Inflammatory macrophage (primary cell): ENCODE results near the gene AKNA.

Experiments used
- DNase-seq, 2 donors: peaks; one replicate each; pipeline ENCODE4 v3.0.0-alpha.2; 2020 to 2022

The AKNA gene

DNA sequence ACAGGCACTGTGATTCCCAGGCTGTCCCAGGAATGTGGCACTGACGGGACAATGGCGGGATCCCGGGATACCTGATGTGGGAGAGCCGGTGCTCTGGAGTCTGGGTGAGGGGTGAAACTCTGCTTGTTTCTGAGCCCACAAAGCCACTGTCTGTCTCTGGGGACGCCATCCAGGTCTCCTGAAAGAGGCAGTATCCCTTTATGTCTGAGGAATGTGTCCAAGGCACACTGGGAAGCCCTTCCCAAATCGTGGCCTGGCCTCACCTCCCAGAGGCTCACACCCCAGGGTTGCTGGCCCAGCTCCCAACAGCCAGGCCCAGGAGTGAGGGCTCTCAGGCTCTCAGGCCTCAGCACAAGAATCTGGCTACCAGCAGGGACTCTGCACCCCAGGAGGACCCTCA lies 31.0 kb downstream of the AKNA start:
- no peak for DNase-seq

GRCh38 chr9:114355821-114356220 lies 32.0 kb downstream of the AKNA start:
- DNase-seq = no peak

DNA sequence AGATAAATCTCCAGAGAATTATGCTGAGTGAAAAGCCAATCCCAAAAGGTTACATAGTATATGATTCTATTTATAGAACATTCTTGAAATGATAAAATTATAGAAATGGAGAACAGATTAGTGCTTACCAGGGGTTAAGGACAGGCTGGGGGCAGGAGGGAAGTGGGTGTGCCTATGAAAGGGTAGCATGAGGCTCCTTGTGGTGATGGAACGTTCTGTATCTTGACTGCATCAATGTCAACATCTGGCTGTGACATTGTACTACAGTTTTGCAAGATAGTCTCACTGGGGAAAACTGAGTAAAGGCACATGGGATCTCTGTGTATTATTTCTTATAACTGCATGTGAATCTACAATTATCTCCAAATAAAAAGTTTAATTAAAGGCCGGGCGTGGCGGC lies 35.9 kb downstream of the AKNA start:
- peak; percentile 58 to 59 for DNase-seq

DNA sequence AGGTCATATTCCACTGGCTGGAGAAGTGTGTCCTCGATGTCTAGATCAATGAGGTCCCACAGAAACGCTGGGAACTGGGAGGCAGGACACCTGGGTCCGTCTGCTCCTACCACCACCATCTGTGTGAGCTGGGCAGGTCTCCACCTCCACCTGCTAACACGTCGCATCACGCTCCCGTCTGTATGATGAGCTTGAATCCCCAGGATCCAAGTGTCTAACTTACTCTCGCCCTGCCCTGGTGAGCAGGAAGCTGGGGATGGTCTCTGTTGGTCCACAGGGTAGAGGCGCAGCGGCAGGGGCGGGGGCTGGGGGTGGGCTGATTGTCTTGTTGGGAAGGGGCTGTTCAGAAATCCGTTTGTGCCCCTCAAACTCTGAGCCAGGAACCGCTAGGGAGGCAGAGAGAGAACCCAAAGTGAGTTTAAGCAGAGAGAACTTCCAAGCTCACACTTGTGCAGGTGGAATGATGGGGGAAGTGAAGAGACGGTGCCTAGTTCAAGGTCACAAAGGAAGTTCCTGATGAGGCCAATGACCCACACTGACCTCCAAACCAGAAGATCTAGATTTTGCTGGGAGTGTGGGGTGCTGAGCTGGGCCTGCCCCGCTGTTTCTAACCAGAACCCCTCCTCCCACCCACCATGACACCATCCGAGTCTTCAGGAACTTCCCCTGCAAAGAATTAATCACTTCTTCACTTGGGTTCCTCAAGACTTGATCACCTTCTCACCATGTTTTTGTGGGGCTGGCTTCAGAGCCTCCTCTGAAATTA lies 37.0 kb downstream of the AKNA start:
- DNase-seq = peak; percentile 50 to 81

- no peak for DNase-seq
Observed at GRCh38 chr9:114349713-114350480, 37.9 kb downstream of the AKNA start.

GRCh38 chr9:114348906-114349482 lies 38.8 kb downstream of the AKNA start:
- peak; percentile 97 to 100 for DNase-seq

DNA sequence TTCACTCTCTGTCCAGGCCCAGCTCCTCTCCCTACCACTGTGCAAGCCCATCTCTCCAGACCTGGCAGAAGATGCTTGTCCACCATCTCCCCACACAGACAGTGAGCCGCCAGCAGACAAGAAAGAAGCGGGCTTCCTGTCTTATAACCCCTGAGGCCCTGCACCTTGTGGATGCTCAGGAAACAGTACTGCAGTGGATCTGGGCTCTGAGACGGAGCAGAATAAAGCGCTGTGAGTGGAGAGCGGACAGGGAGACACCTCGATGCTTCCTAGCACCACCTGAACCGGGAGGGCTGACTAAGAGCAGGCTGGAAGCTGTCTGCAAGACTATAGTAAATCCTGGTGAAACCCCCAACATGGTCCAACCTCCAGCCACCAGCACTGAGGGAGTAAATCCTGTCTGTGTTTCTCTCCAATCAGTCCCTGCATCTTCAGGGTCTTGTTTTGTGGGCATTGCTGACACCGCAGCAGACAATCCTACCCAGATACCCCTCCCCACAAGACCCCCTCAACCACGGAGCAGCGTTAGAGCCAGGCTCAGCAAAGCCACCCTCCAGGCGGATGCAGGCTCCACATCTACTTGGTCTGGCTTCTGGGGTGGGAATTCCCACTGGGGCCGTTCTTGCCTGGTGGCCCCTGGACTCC lies 39.4 kb downstream of the AKNA start:
- no peak for DNase-seq

DNA sequence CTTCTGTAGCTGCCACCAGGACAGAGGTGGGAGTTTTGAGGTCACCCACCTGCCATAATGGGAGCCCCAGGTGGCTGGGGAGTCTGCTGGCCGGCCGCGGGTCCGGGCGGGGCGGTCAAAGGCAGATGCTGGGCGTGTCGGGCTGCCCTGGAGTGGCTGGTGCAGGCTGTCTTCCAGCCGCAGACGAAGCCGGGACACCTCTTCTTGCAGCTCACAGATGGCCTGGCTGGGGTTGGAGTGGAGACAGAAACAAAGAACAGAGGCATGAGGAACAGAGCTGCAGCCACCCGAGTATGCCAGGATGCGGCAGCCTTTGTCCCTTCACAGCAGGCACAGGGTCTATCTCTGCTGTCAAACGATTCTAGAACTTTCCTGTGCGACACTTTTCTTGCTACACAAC lies 40.1 kb downstream of the AKNA start:
- no peak for DNase-seq

DNA sequence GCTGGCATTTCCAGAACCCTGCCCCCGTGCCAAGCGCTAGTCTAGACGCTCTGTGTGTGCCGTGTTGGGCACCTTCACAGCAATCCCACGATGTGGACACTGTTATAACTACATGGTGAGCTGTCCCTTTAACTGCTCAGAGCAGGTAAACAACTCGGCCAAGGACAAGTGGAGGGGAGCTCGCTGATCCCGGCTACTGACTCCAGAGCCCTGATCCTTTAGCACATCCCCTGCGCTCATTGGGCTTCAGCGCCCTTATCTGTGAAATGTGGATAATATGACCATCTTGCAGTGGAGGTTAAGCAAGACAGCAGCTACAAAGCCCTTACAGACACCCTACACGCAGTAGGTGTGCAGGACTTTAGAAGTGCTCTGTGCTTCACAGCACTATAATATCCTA lies 41.6 kb downstream of the AKNA start:
- no peak for DNase-seq

GRCh38 chr9:114345493-114346065 lies 42.2 kb downstream of the AKNA start:
- DNase-seq = no peak

DNA sequence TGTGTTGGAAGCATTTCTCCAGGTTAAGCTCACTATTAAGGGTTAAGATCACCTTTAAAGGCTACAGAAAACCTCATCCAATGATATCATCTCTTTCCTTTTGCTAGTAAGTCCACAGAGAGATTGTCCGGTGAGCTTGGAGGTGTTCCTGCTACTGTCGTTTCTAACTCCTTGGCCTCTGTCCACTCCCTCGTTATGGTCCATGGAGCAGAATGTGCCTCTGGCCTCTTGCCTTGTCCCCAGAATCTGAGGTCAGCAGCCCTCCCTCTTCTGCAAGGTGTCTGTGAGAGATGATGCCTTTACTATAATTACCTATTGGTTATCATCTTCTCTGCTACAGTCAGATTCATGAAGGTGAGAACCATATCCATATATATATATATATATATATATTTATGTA lies 43.1 kb downstream of the AKNA start:
- DNase-seq = no peak

DNA sequence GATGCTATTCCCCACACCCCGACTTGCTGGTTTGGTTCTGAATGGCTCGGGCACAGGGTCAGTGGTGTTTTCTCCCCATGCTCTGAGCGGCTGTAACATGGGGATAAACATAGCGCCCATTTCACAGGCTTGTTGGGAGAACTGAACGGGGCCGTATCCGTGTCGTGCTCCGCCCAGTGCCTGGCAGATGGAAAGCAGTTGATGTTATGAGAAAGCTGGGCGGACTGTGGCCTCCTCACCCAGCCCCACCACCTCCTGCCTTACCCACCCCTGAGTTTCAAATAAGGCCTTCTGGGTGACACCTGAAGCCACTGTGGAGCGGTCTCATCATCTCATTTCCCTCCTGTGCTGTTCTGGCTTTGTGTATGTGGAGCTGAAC lies 43.6 kb downstream of the AKNA start:
- no peak for DNase-seq

DNA sequence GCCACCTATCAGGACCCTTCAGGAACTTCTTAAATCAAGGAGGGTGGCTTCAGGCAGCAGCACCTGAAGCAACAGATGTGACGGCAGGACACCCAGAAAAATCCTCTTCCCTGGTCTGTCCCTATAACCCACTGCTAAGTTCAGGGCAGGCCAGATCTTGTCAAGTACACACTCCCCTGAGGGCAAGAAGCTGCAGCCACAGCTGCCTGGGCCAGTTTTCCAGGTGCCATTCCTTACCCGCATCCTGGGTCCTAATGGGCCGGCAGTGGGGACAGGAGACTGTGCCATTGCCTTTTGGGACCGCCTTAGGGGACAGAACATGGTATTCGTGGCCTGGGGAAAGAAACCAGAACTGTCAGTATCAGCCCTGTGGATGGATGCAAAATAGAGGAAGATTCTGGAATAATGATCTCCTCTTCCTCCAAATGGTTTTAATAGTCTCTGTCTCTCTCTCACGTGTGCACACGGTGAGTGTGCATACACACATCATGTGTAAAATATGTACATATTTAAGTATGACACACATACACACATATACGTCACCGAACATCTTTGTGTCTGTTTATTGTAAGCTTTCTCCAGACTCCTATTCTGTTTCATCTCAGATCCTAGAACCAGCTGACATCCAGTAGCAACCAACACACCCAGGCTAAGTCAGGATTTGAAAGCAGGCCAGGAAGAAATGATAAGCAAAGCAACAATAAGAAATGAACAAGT lies 44.2 kb downstream of the AKNA start:
- DNase-seq = no peak

DNA sequence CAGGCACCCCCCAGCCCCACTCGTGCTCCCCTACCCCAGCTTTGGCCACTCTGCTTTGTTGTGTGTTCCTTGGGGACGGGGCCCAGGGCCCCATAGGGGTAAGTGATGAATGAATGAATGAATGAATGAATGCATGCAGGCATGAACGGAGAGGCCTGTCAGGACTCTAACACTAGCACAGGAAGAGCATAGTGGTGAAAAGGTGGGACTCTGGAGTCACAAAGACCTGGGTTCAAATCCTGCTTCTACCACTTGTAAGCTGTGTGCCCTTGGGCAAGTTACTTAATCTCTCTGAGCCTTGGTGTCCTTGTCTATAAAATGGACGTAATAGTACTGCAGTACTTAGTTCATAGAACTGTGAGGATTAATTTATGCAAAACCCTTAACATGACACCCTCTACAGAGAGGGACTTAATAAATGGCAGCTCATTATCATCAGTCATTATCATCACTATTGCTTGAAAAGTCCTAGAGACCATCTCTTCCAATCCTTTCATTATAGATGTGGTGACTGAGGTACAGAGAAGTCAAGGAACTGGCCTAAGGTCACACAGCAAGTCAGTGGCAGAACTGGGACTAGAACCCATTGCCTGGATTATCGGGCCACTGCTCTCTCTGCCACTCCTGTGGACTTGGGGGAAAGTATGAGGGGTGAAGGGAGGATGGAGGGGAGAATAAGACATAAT lies 44.9 kb downstream of the AKNA start:
- DNase-seq = no peak

GRCh38 chr9:114341991-114342390 lies 45.8 kb downstream of the AKNA start:
- no peak for DNase-seq

DNA sequence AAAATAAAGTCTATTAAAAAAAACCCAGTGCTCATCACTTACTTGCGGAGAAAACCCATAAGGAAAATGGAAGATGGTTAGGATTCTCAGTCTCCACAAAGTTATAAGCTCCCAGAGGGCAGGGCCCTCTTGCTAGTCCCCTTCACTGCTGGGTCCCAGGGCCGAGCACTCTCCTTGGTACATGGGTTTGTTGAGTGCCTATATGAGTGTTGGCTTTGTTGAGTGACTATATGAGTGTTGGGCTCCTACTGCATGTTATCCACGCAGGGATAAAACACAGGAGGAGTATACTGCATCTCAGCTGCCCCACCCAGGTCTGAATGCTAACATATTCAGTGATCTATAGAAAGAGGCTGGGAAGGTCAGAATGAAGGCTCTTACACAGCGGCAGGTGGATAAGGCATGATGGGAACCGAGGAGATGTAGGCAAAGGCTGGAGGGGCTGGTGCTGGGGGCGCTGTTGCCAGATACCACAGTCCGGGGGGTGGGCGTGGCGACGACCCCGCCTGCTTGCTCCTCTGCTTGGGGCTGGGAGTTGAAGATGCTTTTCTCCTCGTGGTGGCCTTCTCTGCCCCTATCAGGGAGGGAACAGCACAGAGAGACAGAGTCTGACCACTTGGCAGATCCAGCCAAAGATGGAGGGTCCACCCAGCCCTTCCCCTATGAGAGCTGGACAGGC lies 46.5 kb downstream of the AKNA start:
- DNase-seq = no peak

DNA sequence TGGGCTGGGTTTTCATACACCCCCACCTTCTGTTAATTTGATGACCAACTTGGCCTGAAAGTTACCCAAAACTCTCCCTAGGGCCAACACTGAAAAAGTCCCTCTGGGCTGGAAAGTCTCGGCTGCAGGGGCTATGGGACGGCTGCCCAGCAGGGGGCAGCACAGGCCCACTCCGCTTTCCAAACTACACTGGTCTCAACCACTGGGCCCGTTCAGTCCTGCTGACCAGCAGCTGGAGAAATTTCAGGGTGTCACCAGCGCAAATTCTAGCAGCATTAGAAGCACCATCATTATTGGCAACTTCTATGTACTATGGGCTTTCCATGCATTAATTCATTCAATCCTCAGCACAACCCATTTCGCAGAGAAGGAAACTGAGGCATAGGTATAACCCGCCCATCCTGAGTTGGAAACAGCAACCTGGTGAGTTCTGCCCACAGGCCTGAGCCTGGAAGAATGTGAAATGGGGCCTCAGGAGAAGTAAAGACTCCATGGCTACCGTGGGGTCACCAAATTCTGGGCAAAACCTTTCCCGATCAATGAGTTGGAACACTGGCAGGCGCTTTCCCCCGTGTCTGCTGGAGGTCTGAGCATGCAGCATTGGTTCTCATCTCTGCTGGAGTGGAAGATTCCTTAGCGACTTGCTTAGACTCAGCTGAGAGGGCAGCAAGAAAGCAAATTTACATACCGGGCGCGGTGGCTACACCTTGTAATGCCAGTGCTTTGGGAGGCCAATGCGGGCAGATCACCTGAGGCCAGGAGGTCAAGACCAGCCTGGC lies 48.5 kb downstream of the AKNA start:
- peak; percentile 66 to 70 for DNase-seq

- DNase-seq = no peak
Observed at GRCh38 chr9:114338187-114338586, 49.6 kb downstream of the AKNA start.

- DNase-seq = no peak
Observed at GRCh38 chr9:114336699-114337395, 50.9 kb downstream of the AKNA start.

GRCh38 chr9:114336157-114336556 lies 51.6 kb downstream of the AKNA start:
- DNase-seq = no peak
